PC-3 (cell line): ENCODE data around the gene KIAA1328.

Experiments
- CTCF ChIP-seq: fragments of 300-600 bp; sonication (generic); conservative IDR thresholded peaks from 2 replicates; pipeline ENCODE4 v1.5.1; 2017; ENCODE audit warnings: antibody characterized with exemption, low read depth, mild to moderate bottlenecking, low read length
- EZH2phosphoT487 ChIP-seq: fragments of 300-600 bp; sonication (generic); IDR thresholded peaks from 2 replicates; pipeline ENCODE4 v1.6.1; 2018; ENCODE audit warnings: mild to moderate bottlenecking, antibody characterized with exemption, low read length, borderline replicate concordance

- TF ChIP-seq EZH2phosphoT487, result no peak
- TF ChIP-seq CTCF, result peak; percentile 50
Observed at GRCh38 chr18:36899289-36899688, 70.4 kb downstream of the KIAA1328 start.
